NCI-H2196 (cell line): ENCODE measurements around the gene TMEM176A.
"Not testable (repeated sequence)": the region's sequence is repeated elsewhere in the genome, so short reads cannot be mapped to it uniquely, and the experiment has no call there.

Experiments
- DNase-seq: peaks from one replicate; lab custom pipeline; 2025; ENCODE audit not compliant: unreplicated experiment; lab: John Stamatoyannopoulos, UW

TMEM176A gene

GRCh38 chr7:150800581-150801241 is at the start of gene TMEM176A:
Gene TMEM176A, plus strand, starts transcription at chr7:150800769. Its CDS starts 782 bp downstream, at chr7:150801551.
- no peak for DNase-seq

DNA sequence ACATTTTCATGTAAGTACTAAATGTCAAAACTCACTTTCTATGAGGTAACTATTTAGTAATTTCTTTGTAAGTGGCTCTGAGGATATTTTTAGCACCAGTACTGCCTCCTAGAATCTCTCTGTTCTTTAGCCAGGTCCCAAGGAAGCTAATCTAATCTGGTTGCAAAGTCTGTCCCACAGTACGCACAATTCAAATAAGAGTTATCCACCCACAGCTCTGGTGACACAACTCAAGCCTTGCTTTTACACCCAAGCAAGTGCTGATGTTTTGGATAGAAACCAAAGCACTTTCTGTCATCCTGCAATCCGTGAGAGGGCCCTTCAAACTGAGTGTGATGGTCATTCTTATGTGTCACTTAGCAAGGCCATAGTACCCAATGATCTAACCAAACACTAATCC is 48.9 kb upstream of the TMEM176A start:
- no peak for DNase-seq

DNA sequence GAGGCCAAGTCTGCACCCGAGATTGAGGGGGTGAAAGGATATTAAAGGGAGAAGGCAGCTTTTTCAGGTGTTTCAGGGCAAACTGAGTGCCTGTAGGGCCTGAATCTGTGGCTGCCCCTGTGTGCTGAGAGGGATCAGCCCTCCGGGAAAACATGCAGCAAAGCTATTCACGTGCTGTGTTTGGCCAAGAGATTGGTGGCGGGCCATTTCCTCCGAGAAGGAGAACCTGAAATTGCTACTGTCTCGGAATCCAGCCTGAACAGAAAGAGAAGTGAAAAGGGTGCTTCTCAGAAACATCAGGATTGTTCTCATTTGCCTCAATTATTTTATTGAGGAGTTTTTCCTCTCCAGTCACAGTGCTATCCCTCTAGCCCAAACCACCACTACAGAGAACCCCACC is 47.3 kb upstream of the TMEM176A start:
- no peak for DNase-seq

DNA sequence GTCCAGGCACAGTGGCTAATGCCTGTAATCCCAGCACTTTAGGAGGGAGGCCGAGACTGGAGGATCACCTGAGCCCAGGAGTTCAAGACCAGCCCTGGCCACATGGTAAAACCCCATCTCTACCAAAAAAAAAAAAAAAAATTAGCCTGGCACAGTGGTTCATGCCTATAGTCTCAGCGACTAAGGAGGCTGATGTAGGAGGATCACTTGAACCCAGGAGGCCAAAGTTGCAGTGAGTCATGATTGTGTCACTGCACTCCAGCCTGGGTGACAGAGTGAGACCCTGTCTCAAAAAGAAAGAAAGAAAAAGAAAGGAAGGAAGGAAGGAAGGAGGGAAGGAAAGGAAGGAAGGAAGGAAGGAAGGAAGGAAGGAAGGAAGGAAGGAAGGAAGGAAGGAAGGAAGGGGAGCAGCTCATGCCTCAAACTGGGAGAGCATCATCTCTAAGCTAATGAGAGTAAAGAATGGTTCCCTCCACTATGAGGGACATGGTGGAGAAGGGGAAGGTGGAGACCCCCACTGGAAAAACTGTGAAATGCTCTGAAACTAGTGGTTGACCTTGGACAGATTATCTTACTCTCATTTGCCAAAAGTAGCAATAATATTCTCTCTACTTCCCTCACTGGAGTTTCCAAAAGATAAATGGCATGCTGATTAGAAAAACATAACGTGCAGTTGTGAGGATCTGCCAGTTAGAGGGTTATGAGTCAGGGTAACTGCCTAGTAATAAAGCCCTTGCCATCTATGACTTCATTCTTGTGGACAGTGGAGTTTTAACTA is 46.6 kb upstream of the TMEM176A start:
- no peak for DNase-seq

DNA sequence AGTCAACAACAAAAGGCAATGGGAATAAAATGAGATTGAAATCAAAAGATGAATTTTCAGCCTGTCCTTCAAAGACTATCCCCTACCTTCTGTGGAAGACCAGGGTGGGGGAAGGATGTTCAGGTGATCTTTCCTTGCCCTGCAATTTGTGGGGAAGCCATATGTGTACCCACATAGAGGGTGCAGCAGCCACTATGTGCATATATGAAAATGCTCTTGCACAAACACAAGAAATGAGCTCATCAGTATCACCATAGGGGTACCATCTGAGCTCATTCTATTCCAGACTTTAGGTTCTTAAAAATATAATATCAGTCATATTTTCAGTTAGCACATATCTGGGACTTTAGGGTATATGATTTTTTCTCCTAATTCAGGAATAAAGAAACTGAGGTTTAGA is 45.6 kb upstream of the TMEM176A start:
- no peak for DNase-seq

DNA sequence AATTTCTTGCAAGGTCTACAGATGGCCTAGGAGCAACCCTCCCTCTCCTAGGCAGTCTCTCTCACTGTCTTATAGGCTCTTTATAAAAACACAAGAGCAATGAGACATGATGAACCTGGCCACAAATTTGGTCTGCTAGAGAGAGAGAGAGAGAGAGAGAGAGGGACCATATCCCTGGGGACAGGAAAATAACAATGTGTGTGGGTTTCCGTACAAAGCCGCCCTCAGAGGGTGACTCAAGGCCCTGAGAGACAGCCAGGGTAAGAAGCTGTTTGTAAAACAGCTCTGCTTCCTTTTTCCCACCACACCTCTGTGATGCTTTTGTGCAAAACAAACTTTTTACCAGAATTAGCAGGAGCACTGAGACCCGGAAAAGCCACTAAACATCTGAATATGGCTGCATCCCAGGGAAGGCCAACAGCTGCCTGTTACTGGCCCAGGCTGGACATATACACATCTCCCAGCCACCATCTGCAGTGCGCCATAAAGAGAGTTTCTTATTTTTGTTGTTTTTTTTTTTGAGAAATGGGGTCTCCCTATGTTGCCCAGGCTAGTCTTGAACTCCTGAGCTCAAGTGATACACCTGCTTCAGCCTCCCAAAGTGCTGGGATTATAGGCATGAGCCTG is 45.0 kb upstream of the TMEM176A start:
- no peak for DNase-seq

GRCh38 chr7:150756166-150756565 is 44.4 kb upstream of the TMEM176A start:
- DNase-seq, result no peak

GRCh38 chr7:150756858-150757257 is 43.7 kb upstream of the TMEM176A start:
- DNase-seq, result no peak

- DNase-seq, result no peak
Observed at GRCh38 chr7:150759479-150759878, 41.1 kb upstream of the TMEM176A start.

GRCh38 chr7:150766334-150766709 is 34.2 kb upstream of the TMEM176A start:
- no peak for DNase-seq

DNA sequence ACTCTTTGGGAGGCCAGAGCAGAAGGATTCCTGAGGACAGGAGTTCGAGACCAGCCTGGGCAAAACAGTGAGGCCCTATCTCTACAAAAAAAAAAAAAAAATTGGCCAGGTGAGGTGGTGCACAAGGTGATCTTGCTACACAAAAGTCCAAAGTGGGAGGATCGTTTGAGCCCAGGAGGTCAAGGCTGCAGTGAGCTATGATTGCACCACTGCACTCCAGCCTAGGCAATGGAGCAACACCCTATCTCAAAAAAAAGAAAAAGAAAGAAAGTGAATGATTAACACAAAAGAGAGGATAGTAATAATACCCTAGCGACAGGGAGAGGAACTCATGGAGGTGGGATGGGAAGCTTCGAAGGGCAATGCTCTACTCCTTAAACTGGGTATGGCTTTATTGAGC is 30.8 kb upstream of the TMEM176A start:
- DNase-seq, result no peak

DNA sequence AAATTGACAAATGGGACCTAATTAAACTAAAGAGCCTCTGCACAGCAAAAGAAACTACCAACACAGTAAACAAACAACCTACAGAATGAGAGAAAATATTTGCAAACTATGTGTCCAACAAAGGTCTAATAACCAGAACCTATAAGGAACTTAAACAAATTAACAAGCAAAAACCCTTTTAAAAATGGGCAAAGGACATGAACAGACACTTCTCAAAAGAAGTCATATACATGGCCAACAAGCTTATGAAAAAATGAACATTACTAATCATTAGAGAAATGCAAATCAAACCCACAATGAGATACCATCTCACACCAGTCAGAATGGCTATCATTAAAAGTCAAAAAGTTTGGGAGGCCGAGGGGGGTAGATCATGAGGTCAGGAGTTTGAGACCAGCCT is 26.4 kb upstream of the TMEM176A start:
- not testable (repeated sequence) for DNase-seq

- DNase-seq, result no peak
Observed at GRCh38 chr7:150778014-150778737, 22.4 kb upstream of the TMEM176A start.

DNA sequence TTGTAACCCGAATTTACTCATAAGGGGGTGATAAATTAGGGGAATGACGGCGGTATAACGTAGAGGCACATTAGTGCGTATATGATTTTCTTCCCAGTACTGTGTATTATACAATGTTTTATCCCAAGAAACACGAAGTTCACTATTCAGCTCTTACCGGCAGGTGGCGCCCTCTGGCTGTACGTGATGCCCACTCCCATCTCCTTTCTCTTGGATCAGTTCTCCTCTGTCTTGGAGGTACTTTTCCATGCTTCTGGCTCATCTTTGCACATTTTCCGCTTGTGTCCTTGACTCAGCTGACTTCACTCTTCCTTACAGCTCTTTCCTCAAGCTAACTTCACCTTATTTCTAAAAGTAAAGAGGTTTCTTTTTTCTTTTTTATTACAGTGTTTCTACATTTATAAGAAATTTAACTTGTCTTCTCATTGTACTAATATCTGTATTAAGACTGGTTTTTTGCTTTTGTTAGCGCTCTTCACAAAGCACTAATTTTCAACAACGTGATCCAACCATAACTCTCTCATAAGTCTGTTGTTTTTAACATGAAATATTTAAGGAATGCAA is 21.7 kb upstream of the TMEM176A start:
- DNase-seq, result peak; percentile 87

GRCh38 chr7:150780292-150780691 is 20.3 kb upstream of the TMEM176A start:
- no peak for DNase-seq

DNA sequence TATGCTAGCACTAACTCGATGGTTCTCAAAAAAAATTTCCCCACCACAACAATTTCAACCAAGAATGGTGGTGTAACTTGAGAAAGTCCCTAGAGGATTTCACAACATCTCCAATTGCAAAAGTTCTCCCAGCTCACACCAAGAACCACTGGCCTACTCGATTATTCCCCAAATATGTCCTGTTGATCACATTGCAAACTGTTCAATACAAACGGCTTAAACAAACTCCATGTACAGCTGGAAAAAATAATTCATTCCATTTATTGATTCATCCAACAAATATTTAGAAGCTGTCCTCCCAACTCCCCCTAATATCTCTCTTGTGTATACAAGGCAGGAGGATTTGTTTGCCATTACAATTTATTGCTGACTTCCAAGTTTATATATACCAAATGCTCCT is 19.5 kb upstream of the TMEM176A start:
- no peak for DNase-seq

GRCh38 chr7:150781961-150782360 is 18.6 kb upstream of the TMEM176A start:
- DNase-seq, result no peak

DNA sequence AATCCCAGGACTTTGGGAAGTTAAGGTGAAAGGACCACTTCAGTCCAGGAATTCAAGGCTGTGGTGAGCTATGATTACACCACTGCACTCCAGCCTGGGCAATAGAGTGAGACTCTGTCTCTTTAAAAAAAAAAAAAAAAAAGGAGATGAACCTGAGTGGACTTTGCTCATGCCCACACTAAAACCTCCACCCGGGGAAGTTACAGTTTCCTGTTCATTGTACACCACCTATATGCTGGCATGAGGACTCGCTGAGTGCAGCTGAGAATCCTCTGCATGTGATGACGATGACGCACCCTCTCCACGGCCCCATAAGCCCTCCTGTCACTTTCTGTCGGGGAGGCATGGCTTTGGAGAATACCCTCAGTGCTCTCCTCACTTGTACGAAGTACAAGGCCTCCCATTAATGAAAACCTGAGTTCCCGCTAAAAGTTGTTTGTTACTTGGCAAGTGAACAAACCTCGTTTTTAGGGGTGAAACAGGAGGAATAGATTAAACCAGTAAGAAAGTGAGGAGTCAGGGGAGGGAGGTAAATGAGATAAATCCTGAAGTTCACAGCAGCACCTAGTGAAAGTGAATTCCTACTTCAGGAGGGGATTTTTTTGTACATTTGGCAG is 16.3 kb upstream of the TMEM176A start:
- no peak for DNase-seq

DNA sequence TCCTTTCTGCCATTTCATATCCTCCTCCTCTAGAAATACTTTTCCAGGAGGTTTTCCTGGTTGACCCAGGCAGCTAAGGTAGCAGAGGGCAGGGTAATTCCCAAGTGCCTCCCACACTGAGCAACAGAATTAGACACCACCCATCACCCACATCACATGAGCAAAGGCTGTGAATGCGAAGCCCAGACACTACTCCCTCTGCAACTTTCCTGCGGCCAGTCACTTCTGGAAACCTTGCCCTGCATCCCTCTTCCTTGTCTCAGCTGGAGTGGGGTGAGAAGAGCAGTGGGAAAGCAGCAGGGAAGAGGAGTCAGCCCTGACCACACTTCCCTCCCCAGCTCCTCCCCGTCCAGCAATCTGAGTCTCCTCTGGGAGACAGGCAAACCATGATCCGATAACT is 15.6 kb upstream of the TMEM176A start:
- DNase-seq, result no peak

DNA sequence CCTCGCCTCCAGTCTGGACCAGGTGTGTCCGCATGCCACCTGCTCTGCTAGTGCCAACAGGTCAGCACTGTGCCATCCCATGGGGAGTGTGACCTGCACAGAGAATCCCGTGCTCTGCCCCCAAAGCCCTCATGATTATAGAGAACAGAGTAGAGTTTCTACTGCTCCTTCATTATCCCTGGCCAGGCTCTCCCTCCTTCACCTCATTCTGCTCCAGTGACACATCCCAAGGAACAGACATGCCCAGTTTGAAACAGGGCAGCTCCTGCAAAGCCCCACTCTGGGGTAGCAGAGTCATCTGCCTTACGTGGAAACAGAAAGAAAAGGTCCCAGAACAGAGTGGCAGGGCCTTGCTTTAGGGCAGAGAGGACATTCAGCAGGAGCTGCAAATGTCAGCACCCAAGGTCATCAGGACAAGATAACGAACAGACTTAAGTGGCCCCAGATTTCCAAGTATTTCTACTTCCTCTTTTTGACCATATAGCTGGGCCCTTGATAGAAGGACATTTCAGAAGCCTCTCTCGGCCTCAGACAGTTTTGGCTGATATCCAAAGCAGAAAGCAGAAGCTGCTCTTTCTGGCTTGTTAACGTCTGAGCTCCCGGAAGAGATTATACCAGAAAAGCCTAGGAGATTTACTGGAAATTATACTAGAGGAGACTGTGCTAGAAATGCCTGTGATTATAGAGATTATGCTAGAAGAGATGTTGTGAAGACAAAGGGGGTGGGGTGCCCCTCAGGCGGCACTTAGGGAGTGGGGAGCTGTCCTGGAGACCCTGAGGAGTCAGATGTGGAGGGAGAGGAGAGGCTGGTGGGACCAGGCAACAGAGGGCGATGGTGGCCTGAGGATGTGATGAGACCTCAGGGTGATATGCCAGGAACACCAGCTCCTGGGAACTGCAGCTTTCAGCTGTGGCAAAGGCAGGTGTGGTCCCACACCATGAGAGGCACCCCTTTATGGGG is 13.0 kb upstream of the TMEM176A start:
- DNase-seq, result peak; percentile 34
